ENCODE data around the gene C17orf100.
"Not testable (repeated sequence)": the region's sequence is repeated elsewhere in the genome, so short reads cannot be mapped to it uniquely, and the experiment has no call there.

Gene C17orf100

GRCh38 chr17:6681671-6682070 is 30.1 kb downstream of the C17orf100 start:
- in situ Hi-C loops (cut with MboI; ENCODE audit: low sequenced_read_pairs) = no loop called here
- no peak overlapping the region for H3K4me3 ChIP-seq
- H3K27me3 ChIP-seq (ENCODE audit: low read depth) = no peaks in the 10 kb centered on the region
- no peaks in the 10 kb centered on the region for H3K9me3 ChIP-seq
- H3K36me3 ChIP-seq (replicated peaks) = no peaks in the 10 kb centered on the region
- no peaks in the 10 kb centered on the region for H3K4me1 ChIP-seq
- no peak for DNase-seq (ENCODE audit: low spot score in 2 of 2)

- Histone ChIP-seq H3K4me1 (no peaks in the 10 kb centered on the region), H3K27me3 (ENCODE audit: low read depth) (no peaks in the 10 kb centered on the region), H3K4me3 (no peak overlapping the region), H3K9me3 (no peaks in the 10 kb centered on the region), H3K36me3 (replicated peaks) (no peaks in the 10 kb centered on the region)
- in situ Hi-C loops (cut with MboI; ENCODE audit: low sequenced_read_pairs) = no loop called here
- DNase-seq (ENCODE audit: low spot score in 2 of 2) = no peak
These were observed 30.8 kb downstream of the C17orf100 start for GRCh38 chr17:6682339-6682738.

GRCh38 chr17:6683081-6683684 is 31.6 kb downstream of the C17orf100 start:
- in situ Hi-C loops (cut with MboI; ENCODE audit: low sequenced_read_pairs) = no loop called here
- Histone ChIP-seq H3K4me3 (no peak overlapping the region), H3K36me3 (replicated peaks) (no peaks in the 10 kb centered on the region), H3K4me1 (no peaks in the 10 kb centered on the region), H3K27me3 (ENCODE audit: low read depth) (no peaks in the 10 kb centered on the region), H3K9me3 (no peaks in the 10 kb centered on the region)
- no peak for DNase-seq (ENCODE audit: low spot score in 2 of 2)

GRCh38 chr17:6683730-6684459 is 32.3 kb downstream of the C17orf100 start:
- Histone ChIP-seq H3K9me3 (no peaks in the 10 kb centered on the region), H3K36me3 (replicated peaks) (no peaks in the 10 kb centered on the region), H3K27me3 (ENCODE audit: low read depth) (no peaks in the 10 kb centered on the region), H3K4me1 (no peaks in the 10 kb centered on the region), H3K4me3 (no peak overlapping the region)
- no peak for DNase-seq (ENCODE audit: low spot score in 2 of 2)
- in situ Hi-C loops (cut with MboI; ENCODE audit: low sequenced_read_pairs) = no loop called here

GRCh38 chr17:6684460-6684783 is 32.9 kb downstream of the C17orf100 start:
- H3K36me3 ChIP-seq (replicated peaks) = no peaks in the 10 kb centered on the region
- no peak overlapping the region for H3K4me3 ChIP-seq
- H3K27me3 ChIP-seq (ENCODE audit: low read depth) = no peaks in the 10 kb centered on the region
- no peaks in the 10 kb centered on the region for H3K9me3 ChIP-seq
- no peak for DNase-seq (ENCODE audit: low spot score in 2 of 2)
- H3K4me1 ChIP-seq = no peaks in the 10 kb centered on the region
- in situ Hi-C loops (cut with MboI; ENCODE audit: low sequenced_read_pairs) = no loop called here

GRCh38 chr17:6684881-6685767 is 33.6 kb downstream of the C17orf100 start:
- DNase-seq (ENCODE audit: low spot score in 2 of 2) = no peak
- Histone ChIP-seq H3K4me1 (no peaks in the 10 kb centered on the region), H3K4me3 (no peak overlapping the region), H3K27me3 (ENCODE audit: low read depth) (no peaks in the 10 kb centered on the region), H3K36me3 (replicated peaks) (no peaks in the 10 kb centered on the region), H3K9me3 (no peaks in the 10 kb centered on the region)
- in situ Hi-C loops (cut with MboI; ENCODE audit: low sequenced_read_pairs) = no loop called here

- no peak for DNase-seq (ENCODE audit: low spot score in 2 of 2)
- H3K36me3 ChIP-seq (replicated peaks) = no peaks in the 10 kb centered on the region
- H3K27me3 ChIP-seq (ENCODE audit: low read depth) = no peaks in the 10 kb centered on the region
- H3K4me3 ChIP-seq = no peak overlapping the region
- no peaks in the 10 kb centered on the region for H3K9me3 ChIP-seq
- H3K4me1 ChIP-seq = no peaks in the 10 kb centered on the region
- in situ Hi-C loops (cut with MboI; ENCODE audit: low sequenced_read_pairs) = no loop called here
These were observed 34.5 kb downstream of the C17orf100 start for GRCh38 chr17:6686026-6686425.

GRCh38 chr17:6688944-6689343 is 37.4 kb downstream of the C17orf100 start:
- DNase-seq (ENCODE audit: low spot score in 2 of 2) = no peak
- H3K9me3 ChIP-seq = no peaks in the 10 kb centered on the region
- no peak overlapping the region for H3K4me3 ChIP-seq
- H3K4me1 ChIP-seq = no peaks in the 10 kb centered on the region
- no peaks in the 10 kb centered on the region for H3K36me3 ChIP-seq (replicated peaks)
- H3K27me3 ChIP-seq (ENCODE audit: low read depth) = no peaks in the 10 kb centered on the region
- in situ Hi-C loops (cut with MboI; ENCODE audit: low sequenced_read_pairs) = no loop called here

GRCh38 chr17:6690641-6691040 is 39.1 kb downstream of the C17orf100 start:
- Histone ChIP-seq H3K27me3 (ENCODE audit: low read depth) (no peaks in the 10 kb centered on the region), H3K4me1 (no peaks in the 10 kb centered on the region), H3K36me3 (replicated peaks) (no peaks in the 10 kb centered on the region), H3K4me3 (no peak overlapping the region), H3K9me3 (no peaks in the 10 kb centered on the region)
- in situ Hi-C loops (cut with MboI; ENCODE audit: low sequenced_read_pairs) = no loop called here
- no peak for DNase-seq (ENCODE audit: low spot score in 2 of 2)

- Histone ChIP-seq H3K4me3 (no peak overlapping the region), H3K4me1 (no peaks in the 10 kb centered on the region), H3K36me3 (replicated peaks) (no peaks in the 10 kb centered on the region), H3K27me3 (ENCODE audit: low read depth) (no peaks in the 10 kb centered on the region), H3K9me3 (no peaks in the 10 kb centered on the region)
- DNase-seq (ENCODE audit: low spot score in 2 of 2) = no peak
- in situ Hi-C loops (cut with MboI; ENCODE audit: low sequenced_read_pairs) = no loop called here
These were observed 40.0 kb downstream of the C17orf100 start for GRCh38 chr17:6691546-6691945.

GRCh38 chr17:6691958-6692357 is 40.4 kb downstream of the C17orf100 start:
- H3K4me1 ChIP-seq; in situ Hi-C loops (cut with MboI; ENCODE audit: low sequenced_read_pairs); H3K36me3 ChIP-seq (replicated peaks); H3K9me3 ChIP-seq; H3K4me3 ChIP-seq; DNase-seq (ENCODE audit: low spot score in 2 of 2); H3K27me3 ChIP-seq (ENCODE audit: low read depth): not testable (repeated sequence)

GRCh38 chr17:6695051-6695450 is 43.5 kb downstream of the C17orf100 start:
- no peak for DNase-seq (ENCODE audit: low spot score in 2 of 2)
- no peaks in the 10 kb centered on the region for H3K4me1 ChIP-seq
- H3K9me3 ChIP-seq = no peaks in the 10 kb centered on the region
- H3K36me3 ChIP-seq (replicated peaks) = no peaks in the 10 kb centered on the region
- in situ Hi-C loops (cut with MboI; ENCODE audit: low sequenced_read_pairs) = no loop called here
- H3K4me3 ChIP-seq = no peak overlapping the region
- no peaks in the 10 kb centered on the region for H3K27me3 ChIP-seq (ENCODE audit: low read depth)

GRCh38 chr17:6695565-6695964 is 44.0 kb downstream of the C17orf100 start:
- in situ Hi-C loops (cut with MboI; ENCODE audit: low sequenced_read_pairs) = no loop called here
- Histone ChIP-seq H3K9me3 (no peaks in the 10 kb centered on the region), H3K4me3 (no peak overlapping the region), H3K4me1 (no peaks in the 10 kb centered on the region), H3K27me3 (ENCODE audit: low read depth) (no peaks in the 10 kb centered on the region), H3K36me3 (replicated peaks) (no peaks in the 10 kb centered on the region)
- no peak for DNase-seq (ENCODE audit: low spot score in 2 of 2)

- in situ Hi-C loops (cut with MboI; ENCODE audit: low sequenced_read_pairs) = no loop called here
- no peaks in the 10 kb centered on the region for H3K36me3 ChIP-seq (replicated peaks)
- no peak for DNase-seq (ENCODE audit: low spot score in 2 of 2)
- H3K4me1 ChIP-seq = no peaks in the 10 kb centered on the region
- H3K27me3 ChIP-seq (ENCODE audit: low read depth) = no peaks in the 10 kb centered on the region
- no peak overlapping the region for H3K4me3 ChIP-seq
- H3K9me3 ChIP-seq = no peaks in the 10 kb centered on the region
These were observed 45.3 kb downstream of the C17orf100 start for GRCh38 chr17:6696906-6697305.
